Left kidney (tissue), 8 donors: ENCODE results near the gene PRDM9. TPM values are rescaled to one million over a fixed set of nuclear protein-coding genes. Genes with fewer than 3 reads are reported as not detected.
"Not testable (repeated sequence)": the region's sequence is repeated elsewhere in the genome, so short reads cannot be mapped to it uniquely, and the experiment has no call there.

Experiments
- DNase-seq: peaks from one replicate; pipeline ENCODE4 v3.0.0-alpha.2; 2013
- long read RNA-seq, 8 donors: transcript quantifications; one replicate each; lab custom pipeline, GENCODE V29; 2026
- polyA plus RNA-seq: library from polyadenylated mRNA; unstranded; fragments of 120-200 nt; gene quantifications from one replicate; pipeline ENCODE4 v1.2.1, GENCODE V29; 2013; ENCODE audit not compliant: insufficient read length

PRDM9 gene
- 0.15 TPM for polyA plus RNA-seq
- long read RNA-seq, donor 1, result 0 reads
- long read RNA-seq, donor 2, result 0 reads
- long read RNA-seq, donor 3, result 0 reads
- long read RNA-seq, donor 4, result 0 reads
- long read RNA-seq, donor 5, result 0 reads
- long read RNA-seq, donor 6, result 0 reads
- long read RNA-seq, donor 7, result 0 reads
- long read RNA-seq, donor 8, result 0 reads

DNA sequence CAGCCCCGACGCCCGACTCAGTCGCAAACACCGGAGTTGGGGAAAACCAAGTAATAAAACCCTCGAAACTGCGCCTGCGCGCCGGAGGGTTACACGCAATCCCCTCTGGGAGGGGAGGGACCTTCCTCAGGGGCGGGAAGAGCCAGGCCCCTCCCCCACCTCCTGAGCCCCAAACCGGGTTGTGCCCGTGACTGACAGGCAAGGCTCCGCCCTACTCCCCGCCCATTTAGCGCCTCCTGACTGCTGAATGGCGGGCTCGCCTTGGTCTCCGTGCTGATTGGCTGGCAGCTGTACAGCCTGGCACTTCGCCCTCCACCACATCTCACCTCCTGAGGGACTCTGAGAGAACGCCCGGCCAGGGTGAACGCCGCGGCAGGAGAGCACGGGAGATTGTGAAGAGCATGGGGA lies at the start of gene PRDM9:
PRDM9 (plus strand) TSS at position 332 of the 408 bp plus-strand sequence. CDS start 1,425 bp downstream, outside the sequence.
- DNase-seq, result no peak

DNA sequence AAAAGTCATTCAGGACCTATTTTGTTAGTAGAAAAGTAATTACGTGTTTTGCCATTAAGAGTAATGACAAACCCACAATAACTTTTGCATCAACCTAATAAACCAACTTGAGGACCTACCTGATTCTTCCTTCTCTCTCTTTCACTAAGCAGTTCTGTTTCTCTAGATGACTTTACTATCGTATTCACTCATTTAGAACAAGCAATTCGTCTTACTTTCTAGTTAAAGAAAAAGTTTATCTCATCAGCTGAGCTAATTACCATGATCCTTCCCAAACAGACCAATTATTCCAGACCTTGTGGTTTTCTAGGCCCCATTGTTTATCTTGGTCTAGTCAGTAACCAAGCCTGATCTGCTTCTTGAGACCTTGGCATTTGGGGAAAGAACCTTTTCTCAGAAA lies 49.6 kb upstream of the PRDM9 start:
- no peak for DNase-seq

DNA sequence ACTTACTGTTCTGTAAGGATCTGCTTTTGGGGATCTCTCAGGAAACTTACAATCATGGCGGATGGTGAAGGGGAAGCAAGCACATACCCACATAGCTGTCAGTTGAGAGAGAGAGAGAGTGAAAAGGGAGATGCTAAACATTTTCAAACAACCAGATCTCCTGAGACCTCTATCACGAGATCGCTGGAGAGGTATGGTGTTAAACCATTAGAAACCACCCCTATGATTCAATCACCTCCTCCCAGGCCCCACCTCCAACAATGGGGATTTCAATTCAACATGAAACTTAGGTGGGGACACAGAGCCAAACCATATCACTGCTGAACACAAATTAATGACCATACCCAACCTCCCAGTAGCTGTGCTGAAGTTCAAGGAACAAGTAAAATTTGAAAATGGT lies 48.2 kb upstream of the PRDM9 start:
- no peak for DNase-seq

DNA sequence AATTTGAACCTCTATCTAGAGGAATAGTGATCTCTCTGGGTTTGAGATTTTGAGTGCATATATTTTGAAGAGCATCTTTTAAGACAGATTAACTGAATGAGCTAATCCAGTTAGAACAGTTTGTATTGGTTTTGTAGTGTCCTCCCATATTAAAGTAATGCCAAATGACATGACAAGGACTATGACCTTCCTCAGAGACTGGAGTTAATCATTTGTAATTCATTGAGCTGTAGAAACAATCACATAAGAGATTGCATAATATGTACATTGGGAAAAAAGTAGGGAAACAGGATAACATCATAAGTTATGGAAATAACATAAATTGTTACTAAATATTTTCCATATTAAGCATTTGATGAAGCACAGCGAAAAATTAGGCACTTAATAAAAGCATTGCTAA lies 45.8 kb upstream of the PRDM9 start:
- DNase-seq, result no peak

DNA sequence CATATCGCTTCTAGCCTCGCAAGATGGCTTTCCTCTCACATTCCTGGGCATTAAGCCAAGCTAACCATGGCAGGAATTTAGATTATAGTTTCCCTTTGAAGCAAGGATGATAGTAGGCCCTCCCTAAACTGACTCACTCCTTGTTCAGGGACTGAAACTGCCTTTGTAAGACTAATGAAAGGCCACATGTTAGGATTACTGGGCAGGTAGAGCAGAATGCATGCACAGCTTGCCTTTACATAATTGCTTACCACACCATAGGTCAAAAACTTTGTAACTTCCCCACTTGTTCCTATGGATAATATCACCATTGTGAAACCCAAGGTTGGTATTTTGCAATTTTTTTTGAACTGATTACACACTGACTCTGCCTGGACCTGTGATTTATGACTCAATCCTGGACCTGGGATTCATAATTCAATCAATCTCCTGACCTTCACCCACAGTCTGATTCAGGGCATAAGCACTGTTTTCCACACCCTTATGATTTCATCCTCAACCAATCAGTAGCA lies 41.0 kb upstream of the PRDM9 start:
- DNase-seq, result no peak

DNA sequence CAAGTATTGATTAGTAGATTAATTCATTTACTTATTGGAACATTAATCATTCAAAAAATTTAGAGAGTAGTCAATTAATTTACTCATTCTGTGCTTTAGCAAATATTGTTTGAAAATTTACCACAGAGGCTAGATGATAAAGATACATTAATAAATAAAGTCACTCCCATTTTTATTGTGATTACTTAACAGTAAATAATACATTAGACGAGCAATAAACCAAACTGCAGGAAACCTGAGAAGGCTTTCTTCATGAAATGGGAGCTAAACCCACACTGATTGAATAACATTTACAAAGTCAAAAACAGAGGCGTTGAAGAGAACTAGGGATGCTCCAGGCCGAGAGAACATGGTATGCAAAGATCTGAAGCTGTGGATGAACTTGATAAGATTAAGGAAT lies 38.8 kb upstream of the PRDM9 start:
- no peak for DNase-seq

DNA sequence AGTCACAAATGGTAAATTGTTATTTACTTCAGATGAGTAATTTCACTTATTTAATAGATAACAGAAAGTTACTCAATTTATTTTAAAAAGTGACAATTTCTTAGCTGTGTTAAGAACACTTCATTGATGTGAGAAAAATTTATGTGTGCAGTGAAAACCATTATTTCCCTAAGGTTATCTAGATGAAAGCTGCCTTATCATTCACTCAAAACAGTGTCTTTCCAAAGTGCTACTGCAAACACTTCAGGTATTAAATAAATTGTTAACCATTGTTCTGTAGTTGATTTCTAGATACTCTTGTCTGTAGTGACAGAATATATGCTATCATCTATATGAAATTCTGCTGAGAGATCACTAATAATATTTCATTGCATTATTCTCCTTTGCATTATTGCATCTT lies 33.5 kb upstream of the PRDM9 start:
- no peak for DNase-seq

DNA sequence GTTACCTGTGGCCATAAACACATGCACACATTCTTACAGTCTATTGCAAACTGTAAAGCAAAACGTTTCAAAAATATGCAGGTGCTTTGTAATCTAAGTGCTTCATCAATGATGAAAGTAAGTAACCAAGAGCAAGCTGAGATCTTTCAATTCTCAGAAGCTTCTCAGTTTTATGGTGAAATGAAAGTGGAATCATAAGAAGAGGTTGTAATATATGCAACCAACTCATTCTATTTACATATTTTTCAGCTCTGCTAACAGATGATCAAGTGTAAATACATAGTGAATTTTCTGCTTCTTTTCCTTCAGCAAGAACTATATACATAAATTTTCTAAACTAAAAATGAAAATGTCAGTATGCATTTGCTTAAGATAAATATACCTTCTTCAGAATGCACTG lies 33.1 kb upstream of the PRDM9 start:
- DNase-seq, result no peak

DNA sequence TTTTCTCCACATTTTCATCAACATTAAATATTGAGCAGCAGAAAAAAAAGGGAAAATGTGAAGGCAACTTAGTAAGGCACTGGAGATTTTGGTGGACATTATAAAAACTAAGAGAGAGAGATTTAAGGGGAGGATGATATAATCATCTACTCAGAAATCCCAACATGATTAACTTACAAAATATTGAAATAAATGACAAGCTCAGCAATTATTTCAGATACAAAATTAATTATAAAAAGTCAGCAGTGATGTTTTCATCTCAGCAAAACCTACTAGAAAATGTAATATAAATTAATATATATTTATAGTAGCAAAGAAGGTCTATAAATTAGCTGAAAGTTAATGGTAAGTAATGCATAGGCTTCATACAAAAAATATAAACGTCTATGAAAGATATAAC lies 30.8 kb upstream of the PRDM9 start:
- no peak for DNase-seq

DNA sequence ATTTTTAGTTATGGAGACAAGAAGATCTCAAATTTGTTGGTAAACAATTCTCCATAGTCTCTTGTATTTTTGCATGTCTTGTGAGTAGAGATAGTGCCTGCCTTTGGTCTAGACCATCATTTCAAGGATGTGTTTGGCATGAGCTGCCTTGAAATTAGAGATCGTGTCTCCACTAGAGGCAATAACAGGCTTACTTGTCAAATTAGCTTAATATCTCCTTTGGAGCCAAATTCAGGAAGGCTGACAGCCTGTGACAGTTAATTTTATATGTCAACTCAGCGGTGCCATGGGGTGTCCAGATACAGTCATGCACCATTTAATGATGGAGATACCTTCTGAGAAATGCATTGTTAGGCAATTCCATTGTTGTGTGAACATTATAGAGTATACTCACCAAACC lies 24.8 kb upstream of the PRDM9 start:
- no peak for DNase-seq

DNA sequence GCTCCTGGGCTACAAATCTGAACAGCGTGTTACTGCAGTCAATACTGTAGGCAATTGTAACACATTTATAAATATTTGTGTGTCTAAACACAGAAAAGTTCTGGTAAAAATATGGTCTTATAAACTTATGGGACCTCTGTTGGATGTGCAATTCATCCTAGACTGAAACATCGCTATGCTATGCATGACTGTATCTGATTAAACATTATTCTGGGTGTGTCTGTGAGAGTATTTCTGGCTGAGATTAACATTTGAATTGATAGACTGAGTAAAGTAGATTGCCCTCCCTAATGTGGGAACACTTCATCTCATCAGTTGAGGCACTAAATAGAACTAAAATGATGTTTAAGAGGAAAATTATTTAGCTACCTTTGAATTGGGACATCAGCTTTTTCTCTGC lies 24.3 kb upstream of the PRDM9 start:
- DNase-seq, result no peak

DNA sequence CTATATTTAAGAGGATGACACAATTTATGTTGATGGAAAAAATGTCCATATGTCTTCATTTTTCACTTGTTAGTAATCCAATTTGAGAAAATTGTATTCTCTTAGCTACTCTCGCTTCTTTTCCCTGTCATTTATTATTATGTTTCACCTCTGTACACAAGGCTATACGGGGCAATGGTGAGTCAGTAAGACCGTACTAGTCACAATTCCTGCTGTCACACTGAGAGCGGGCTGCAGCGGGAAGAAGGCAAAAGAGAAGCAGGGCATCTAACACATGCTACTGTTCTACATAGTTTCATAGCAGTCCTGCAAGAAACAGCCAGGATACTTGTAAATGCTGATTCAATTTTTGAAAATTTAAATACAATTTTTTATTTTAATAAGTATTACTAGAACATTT lies 23.3 kb upstream of the PRDM9 start:
- no peak for DNase-seq

DNA sequence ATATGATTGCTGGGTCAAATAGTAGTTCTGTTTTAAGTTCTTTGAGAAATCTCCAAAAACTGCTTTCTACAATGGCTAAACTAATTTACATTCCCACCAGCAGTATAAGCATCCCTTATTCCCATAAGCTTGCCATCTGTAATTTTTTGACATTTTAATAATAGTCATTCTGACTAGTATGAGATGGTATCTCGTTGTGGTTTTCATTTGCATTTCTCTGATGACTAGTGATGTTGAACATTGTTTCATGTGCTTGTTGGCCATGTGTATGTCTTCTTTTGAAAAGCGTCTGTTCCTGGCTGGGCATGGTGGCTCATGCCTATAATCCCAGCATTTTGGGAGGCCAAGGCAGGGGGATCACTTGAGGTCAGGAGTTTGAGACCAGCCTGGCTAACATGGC lies 21.2 kb upstream of the PRDM9 start:
- not testable (repeated sequence) for DNase-seq

DNA sequence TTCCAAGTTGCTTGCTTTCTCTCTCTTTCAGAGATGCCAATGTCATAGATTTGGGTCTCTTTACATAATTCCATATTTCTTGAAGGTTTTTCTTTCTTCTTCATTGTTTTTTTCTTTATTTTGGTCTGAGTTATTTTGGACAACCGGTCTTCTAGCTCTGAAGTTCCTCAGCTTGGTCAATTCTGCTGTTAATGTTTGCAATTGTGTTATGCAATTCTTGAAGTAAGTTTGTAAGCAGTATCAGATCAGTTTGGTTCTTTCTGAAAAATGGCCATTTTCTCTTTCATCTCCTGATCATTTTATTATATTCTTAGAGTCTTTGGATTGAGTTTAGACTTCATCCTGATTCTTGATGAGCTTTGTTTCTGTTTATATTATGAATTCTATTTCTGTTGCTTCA lies 16.4 kb upstream of the PRDM9 start:
- no peak for DNase-seq

DNA sequence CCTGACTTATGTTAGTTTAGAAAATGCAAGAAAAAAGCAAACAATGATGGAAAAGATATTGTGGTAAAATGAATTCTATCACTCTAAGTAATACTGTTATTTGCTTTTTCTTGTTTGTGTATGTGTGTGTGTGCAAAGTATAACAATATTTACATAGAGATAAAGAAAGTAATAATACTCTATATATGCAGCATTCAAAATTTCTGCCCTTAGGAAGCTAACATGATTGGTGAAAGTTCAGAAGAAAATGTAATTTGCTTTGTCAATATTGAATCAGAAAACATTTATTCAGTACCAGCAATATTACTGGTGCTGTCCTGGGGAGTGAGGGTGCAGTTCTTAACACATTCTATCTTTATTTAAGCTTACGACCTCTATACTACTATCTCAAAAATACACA lies 12.9 kb upstream of the PRDM9 start:
- no peak for DNase-seq

DNA sequence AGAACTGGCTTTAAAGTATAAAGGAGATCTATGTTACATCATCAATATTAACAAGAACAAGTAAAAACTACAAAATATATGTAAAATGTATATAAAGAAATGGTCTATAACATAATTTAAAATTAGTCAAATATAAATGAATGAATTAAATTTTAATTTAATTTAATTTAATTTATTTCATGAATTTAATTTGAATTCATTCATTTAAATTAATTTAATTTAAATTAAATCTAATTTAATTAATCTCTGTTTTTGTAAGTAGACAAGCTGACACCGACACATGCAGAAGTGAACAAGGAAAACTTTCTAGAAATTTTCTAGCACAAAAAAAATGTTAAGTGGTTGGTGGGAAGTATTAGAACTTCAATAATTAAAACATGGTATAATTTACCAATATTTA lies 10.8 kb upstream of the PRDM9 start:
- DNase-seq, result no peak

DNA sequence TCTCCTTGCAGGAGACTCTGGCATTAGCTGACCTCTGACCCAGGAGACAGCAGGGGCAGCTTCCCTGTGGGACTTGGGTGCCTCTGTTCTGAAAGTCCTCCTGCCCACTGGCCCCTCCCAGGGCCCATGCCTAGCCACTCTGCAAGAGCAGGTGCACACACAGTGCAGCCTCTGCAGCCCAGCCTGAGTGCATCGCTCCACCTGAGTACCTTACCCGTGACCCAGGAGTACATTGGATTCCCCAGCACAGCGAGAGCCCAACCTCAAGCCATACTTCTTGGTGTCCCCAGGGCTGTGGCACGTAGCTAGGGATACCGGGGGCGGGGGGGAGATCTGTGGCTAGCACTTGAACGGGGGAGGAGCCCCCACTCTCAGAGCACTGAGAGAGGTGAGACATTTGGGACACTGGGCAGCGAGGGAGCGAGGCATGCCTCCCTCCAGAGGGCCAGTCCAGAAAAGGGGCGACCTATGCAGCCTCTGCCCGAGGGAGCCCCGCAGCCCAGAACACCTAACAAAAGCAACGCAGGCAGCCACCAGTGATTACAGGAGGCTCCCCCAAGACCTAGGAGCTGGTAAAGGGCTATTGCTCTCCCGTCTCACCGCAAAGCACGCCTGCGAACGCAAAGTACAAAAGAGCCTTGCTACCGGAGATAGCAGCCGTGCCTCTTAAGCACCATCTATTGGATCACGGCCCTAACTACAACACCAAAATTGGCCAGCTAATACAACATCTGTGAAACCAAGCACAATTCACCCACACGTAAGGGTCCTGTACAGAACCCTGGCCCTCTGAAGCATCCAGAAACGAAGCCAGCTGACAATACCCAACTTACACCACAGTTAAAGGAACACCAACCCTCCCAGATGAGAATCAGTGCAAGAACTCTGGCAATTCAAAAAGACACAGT lies 826 bp upstream of the PRDM9 start:
- no peak for DNase-seq

DNA sequence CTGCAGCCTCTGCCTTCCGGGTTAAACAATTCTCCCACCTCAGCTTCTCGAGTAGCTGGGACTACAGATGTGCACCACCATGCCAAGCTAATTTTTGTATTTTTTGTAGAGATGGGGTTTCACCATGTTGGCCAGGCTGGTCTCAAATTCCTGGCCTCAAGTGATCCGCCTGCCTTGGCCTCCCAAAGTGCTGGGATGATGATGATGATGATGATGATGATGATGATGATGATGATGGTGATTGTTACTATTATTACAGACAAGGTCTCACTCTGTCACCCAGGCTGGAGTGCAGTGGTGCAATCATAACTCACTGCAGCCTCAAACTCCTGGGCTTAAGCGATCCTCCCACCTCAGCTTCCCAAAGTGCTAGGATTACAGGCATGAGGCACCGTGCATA lies 3.0 kb downstream of the PRDM9 start:
- not testable (repeated sequence) for DNase-seq

DNA sequence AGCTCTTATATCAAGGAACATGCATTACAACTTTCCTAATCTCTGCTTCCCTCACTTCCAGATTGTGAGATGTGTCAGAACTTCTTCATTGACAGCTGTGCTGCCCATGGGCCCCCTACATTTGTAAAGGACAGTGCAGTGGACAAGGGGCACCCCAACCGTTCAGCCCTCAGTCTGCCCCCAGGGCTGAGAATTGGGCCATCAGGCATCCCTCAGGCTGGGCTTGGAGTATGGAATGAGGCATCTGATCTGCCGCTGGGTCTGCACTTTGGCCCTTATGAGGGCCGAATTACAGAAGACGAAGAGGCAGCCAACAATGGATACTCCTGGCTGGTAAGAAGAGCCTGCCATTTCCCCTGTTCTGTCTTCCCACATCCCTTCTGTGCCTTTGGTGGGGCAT lies 15.1 kb downstream of the PRDM9 start:
- no peak for DNase-seq

DNA sequence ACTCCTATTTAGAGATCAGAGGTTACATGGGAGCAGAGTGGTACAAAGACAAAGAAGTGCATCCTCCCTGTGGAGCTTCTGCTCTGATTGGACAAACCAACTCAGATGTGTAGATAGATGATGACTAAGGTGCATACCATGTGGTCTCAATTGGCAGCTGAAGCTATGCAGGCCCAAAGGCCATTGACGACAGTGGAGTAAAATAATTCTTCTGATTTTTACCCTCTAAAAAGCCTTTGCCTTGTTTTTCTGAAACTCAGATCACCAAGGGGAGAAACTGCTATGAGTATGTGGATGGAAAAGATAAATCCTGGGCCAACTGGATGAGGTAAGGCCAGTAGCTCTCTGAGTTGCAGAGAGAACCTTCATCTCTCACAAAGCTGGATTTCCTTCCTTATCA lies 15.6 kb downstream of the PRDM9 start:
- no peak for DNase-seq

DNA sequence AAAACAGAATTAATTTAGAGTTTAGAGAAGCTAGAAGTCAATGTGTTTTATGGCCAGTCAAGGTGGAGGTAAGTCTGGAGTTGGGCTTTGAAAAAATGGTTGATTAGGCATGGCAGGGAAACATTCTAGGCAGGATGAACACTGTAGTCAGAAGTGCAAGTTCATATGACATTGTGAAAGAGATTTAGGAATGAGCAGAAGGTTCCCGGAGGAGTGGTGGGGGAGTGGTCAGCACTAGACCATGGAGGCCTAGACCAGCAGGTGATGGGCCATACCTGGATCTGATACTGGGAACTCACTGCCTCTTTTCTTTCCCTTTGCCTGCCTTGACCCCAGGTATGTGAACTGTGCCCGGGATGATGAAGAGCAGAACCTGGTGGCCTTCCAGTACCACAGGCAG lies 16.6 kb downstream of the PRDM9 start:
- DNase-seq, result no peak

DNA sequence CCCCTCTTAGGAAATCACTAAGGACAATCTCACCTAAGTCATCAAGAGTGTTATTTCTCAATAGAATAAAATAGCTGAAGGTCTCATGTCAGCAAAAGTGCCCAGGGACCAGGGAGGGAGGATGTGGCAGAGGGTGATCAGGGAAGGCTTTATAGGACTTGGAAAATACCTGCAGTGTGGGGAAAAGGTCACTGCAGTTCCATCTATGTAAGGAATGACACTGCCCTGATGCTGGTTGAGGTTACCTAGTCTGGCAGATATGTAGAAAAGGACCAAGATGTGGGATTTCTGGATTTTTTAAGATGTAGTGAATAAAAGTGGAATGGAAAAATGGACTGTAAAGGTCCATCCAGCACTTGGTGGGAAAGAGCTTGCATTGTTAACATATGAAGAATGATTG lies 18.3 kb downstream of the PRDM9 start:
- no peak for DNase-seq

DNA sequence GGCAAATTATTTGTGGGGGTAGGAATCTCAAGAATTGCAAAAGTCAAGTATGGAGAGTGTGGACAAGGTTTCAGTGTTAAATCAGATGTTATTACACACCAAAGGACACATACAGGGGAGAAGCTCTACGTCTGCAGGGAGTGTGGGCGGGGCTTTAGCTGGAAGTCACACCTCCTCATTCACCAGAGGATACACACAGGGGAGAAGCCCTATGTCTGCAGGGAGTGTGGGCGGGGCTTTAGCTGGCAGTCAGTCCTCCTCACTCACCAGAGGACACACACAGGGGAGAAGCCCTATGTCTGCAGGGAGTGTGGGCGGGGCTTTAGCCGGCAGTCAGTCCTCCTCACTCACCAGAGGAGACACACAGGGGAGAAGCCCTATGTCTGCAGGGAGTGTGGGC lies 19.2 kb downstream of the PRDM9 start:
- not testable (repeated sequence) for DNase-seq
